Neuronal stem cell (in vitro differentiated cells): ENCODE measurements around the gene SLC6A3.
A peak's percentile ranks its signal among the peaks of the same experiment; 100 is the strongest.

Source experiments
- DNase-seq: peaks from one replicate; pipeline ENCODE4 v3.0.0-alpha.2; 2013; ENCODE audit warnings: low spot score
- H2AFZ ChIP-seq: one replicate; pipeline ENCODE4 v1.6.1; 2013; ENCODE audit warnings: mild to moderate bottlenecking, low read length, inconsistent platforms
- H2AK5ac ChIP-seq: 2 replicates; pipeline ENCODE4 v1.6.1; 2013; ENCODE audit warnings: low read depth, mild to moderate bottlenecking, inconsistent platforms, low read length, moderate library complexity, mixed read lengths
- H2BK120ac ChIP-seq: 2 replicates; pipeline ENCODE4 v1.6.1; 2013; ENCODE audit warnings: low read depth, mild to moderate bottlenecking, inconsistent platforms, low read length, moderate library complexity, mixed read lengths
- H2BK12ac ChIP-seq: one replicate; pipeline ENCODE4 v1.6.1; 2013; ENCODE audit warnings: low read length, inconsistent platforms
- H2BK15ac ChIP-seq: 2 replicates; pipeline ENCODE4 v1.6.1; 2013; ENCODE audit warnings: mild to moderate bottlenecking, low read length, inconsistent platforms, mixed read lengths
- H2BK5ac ChIP-seq: one replicate; pipeline ENCODE4 v1.6.1; 2013; ENCODE audit warnings: inconsistent platforms, mild to moderate bottlenecking, low read length, moderate library complexity
- H3K14ac ChIP-seq: one replicate; pipeline ENCODE4 v1.6.1; 2013; ENCODE audit warnings: low read length, inconsistent platforms
- H3K18ac ChIP-seq: 2 replicates; pipeline ENCODE4 v1.6.1; 2013; ENCODE audit warnings: low read length, inconsistent platforms
- H3K23ac ChIP-seq: 2 replicates; pipeline ENCODE4 v1.6.1; 2013; ENCODE audit warnings: low read depth, mild to moderate bottlenecking, mixed read lengths, low read length, inconsistent platforms; ENCODE audit not compliant: poor library complexity
- H3K27ac ChIP-seq: replicated peaks from 3 replicates; pipeline ENCODE4 v1.5.1; 2013; ENCODE audit warnings: low read length, inconsistent platforms
- H3K27me3 ChIP-seq, 3 experiments: 2 replicates each; pipeline ENCODE4 v1.6.1; 2013; ENCODE audit warnings: low read length in 3 of 3, mild to moderate bottlenecking in 2 of 3, inconsistent platforms in 1 of 3, low read depth in 1 of 3, mixed read lengths in 1 of 3, moderate library complexity in 1 of 3; ENCODE audit not compliant: control insufficient read depth in 3 of 3, insufficient read depth in 3 of 3
- H3K36me3 ChIP-seq, 2 donors: replicated peaks in 1 of 2; 2 replicates each; pipeline ENCODE4 v1.6.1; 2013; ENCODE audit warnings: low read length in 2 of 2; ENCODE audit not compliant: control insufficient read depth in 2 of 2, insufficient read depth in 2 of 2
- H3K4ac ChIP-seq: 2 replicates; pipeline ENCODE4 v1.6.1; 2013; ENCODE audit warnings: inconsistent platforms, mild to moderate bottlenecking, low read length, moderate library complexity
- H3K4me1 ChIP-seq, 2 donors: 1 replicate in 1 of 2; 2 replicates in 1 of 2; pipeline ENCODE4 v1.6.1; 2013; ENCODE audit warnings: low read length in 2 of 2, low read depth in 1 of 2; ENCODE audit not compliant: control insufficient read depth in 2 of 2, insufficient read depth in 1 of 2
- H3K4me2 ChIP-seq: one replicate; pipeline ENCODE4 v1.6.1; 2013; ENCODE audit warnings: mild to moderate bottlenecking, low read length, inconsistent platforms; ENCODE audit not compliant: insufficient read depth, poor library complexity, severe bottlenecking
- H3K4me3 ChIP-seq, 2 donors: 2 replicates each; pipeline ENCODE4 v1.5.1; 2013; ENCODE audit warnings: low read length in 2 of 2, mild to moderate bottlenecking in 2 of 2, inconsistent platforms in 1 of 2, moderate library complexity in 1 of 2
- H3K79me1 ChIP-seq: one replicate; pipeline ENCODE4 v1.6.1; 2013; ENCODE audit warnings: low read depth, mild to moderate bottlenecking, inconsistent platforms, low read length, moderate library complexity
- H3K9ac ChIP-seq: one replicate; pipeline ENCODE4 v1.6.1; 2013; ENCODE audit warnings: mild to moderate bottlenecking, low read depth, low read length, inconsistent platforms; ENCODE audit not compliant: poor library complexity
- H3K9me3 ChIP-seq, 2 donors: replicated peaks in 1 of 2; 2 replicates each; pipeline versions ENCODE3 to v1.6.1; 2013; ENCODE audit warnings: low read length in 2 of 2, mild to moderate bottlenecking in 2 of 2, inconsistent platforms in 1 of 2, low read depth in 1 of 2, mixed read lengths in 1 of 2, moderate library complexity in 1 of 2; ENCODE audit not compliant: control insufficient read depth in 2 of 2, insufficient read depth in 1 of 2
- H4K8ac ChIP-seq: one replicate; pipeline ENCODE4 v1.6.1; 2013; ENCODE audit warnings: low read depth, mild to moderate bottlenecking, inconsistent platforms, low read length, moderate library complexity
- H4K91ac ChIP-seq: one replicate; pipeline ENCODE4 v1.6.1; 2013; ENCODE audit warnings: low read length, low read depth, mild to moderate bottlenecking, inconsistent platforms; ENCODE audit not compliant: poor library complexity
- WGBS, 2 donors: extraction: QIAGEN DNeasy Blood & Tissue Kit; methylation state at CpG; one replicate each; pipeline ENCODE4 v1.1.7; 2013; ENCODE audit warnings: missing lambda C conversion rate in 2 of 2, mixed read lengths in 1 of 2; ENCODE audit not compliant: insufficient read length in 2 of 2, insufficient replicate concordance in 1 of 2; ENCODE audit errors: extremely low coverage in 2 of 2; 5-methylcytosine and 5-hydroxymethylcytosine counted together

SLC6A3 gene

GRCh38 chr5:1432296-1432695 lies 12.9 kb downstream of the SLC6A3 start:
- no CpG with 5 or more reads among the region's 15 CpGs for WGBS, 2 donors
- Histone ChIP-seq H3K4me3 (no peak overlapping the region), H2AK5ac (no peak overlapping the region), H2AFZ (no peak overlapping the region), H2BK15ac (no peak overlapping the region), H3K18ac (no peak overlapping the region), H3K9ac (no peak overlapping the region), H2BK5ac (no peak overlapping the region), H3K23ac (no peak overlapping the region), H3K4me1 (no peaks in the 10 kb centered on the region), H3K4me2 (no peak overlapping the region), H3K14ac (no peak overlapping the region), H4K8ac (no peak overlapping the region), H3K9me3 (peaks cover 21 to 26% of the 10 kb centered on the region in 2 donors), H4K91ac (no peak overlapping the region), H3K27ac (no peak overlapping the region), H2BK12ac (no peak overlapping the region), H2BK120ac (no peak overlapping the region), H3K27me3 (peaks cover 0 to 15% (median 0%) of the 10 kb centered on the region in 3 experiments), H3K36me3 (no peaks in the 10 kb centered on the region), H3K79me1 (no peaks in the 10 kb centered on the region), H3K4ac (no peak overlapping the region)
- no peak for DNase-seq

- no peak overlapping the region for H2BK120ac ChIP-seq
- H3K4me1 ChIP-seq, result no peaks in the 10 kb centered on the region
- H3K27ac ChIP-seq, result no peak overlapping the region
- H2BK15ac ChIP-seq, result no peak overlapping the region
- H3K18ac ChIP-seq, result no peak overlapping the region
- no CpG with 5 or more reads among the region's 8 CpGs for WGBS, 2 donors
- H3K4me2 ChIP-seq, result no peak overlapping the region
- no peaks in the 10 kb centered on the region for H3K79me1 ChIP-seq
- H3K9ac ChIP-seq, result no peak overlapping the region
- H4K91ac ChIP-seq, result no peak overlapping the region
- H3K23ac ChIP-seq, result no peak overlapping the region
- no peaks in the 10 kb centered on the region for H3K36me3 ChIP-seq
- no peak overlapping the region for H4K8ac ChIP-seq
- H3K9me3 ChIP-seq, result peaks cover 21 to 26% of the 10 kb centered on the region in 2 donors
- H2AFZ ChIP-seq, result no peak overlapping the region
- H3K4me3 ChIP-seq, result no peak overlapping the region
- H3K27me3 ChIP-seq, result peaks cover 0 to 15% (median 0%) of the 10 kb centered on the region in 3 experiments
- no peak for DNase-seq
- no peak overlapping the region for H2BK12ac ChIP-seq
- no peak overlapping the region for H3K4ac ChIP-seq
- H3K14ac ChIP-seq, result no peak overlapping the region
- no peak overlapping the region for H2BK5ac ChIP-seq
- no peak overlapping the region for H2AK5ac ChIP-seq
Observed at GRCh38 chr5:1431896-1432295, 13.3 kb downstream of the SLC6A3 start.

- H2AK5ac ChIP-seq, result no peak overlapping the region
- H3K18ac ChIP-seq, result no peak overlapping the region
- no peak overlapping the region for H2BK15ac ChIP-seq
- no peak overlapping the region for H2BK5ac ChIP-seq
- no peak overlapping the region for H3K4me3 ChIP-seq
- H3K9me3 ChIP-seq, result peaks cover 21 to 26% of the 10 kb centered on the region in 2 donors
- peak overlapping the region; percentile 39 for H3K23ac ChIP-seq
- no peaks in the 10 kb centered on the region for H3K4me1 ChIP-seq
- no peak for DNase-seq
- no peak overlapping the region for H2BK12ac ChIP-seq
- H3K27ac ChIP-seq, result no peak overlapping the region
- WGBS, 2 donors, result no CpG with 5 or more reads among the region's 33 CpGs
- peak overlapping the region; percentile 35 for H3K9ac ChIP-seq
- H4K8ac ChIP-seq, result peak overlapping the region; percentile 48
- H3K4ac ChIP-seq, result no peak overlapping the region
- no peak overlapping the region for H2AFZ ChIP-seq
- no peak overlapping the region for H3K14ac ChIP-seq
- no peaks in the 10 kb centered on the region for H3K79me1 ChIP-seq
- no peak overlapping the region for H2BK120ac ChIP-seq
- peaks cover 0 to 15% (median 0%) of the 10 kb centered on the region in 3 experiments for H3K27me3 ChIP-seq
- no peak overlapping the region for H4K91ac ChIP-seq
- no peaks in the 10 kb centered on the region for H3K36me3 ChIP-seq
- no peak overlapping the region for H3K4me2 ChIP-seq
Observed at GRCh38 chr5:1431021-1431811, 14.0 kb downstream of the SLC6A3 start.

GRCh38 chr5:1430121-1430795 lies 15.0 kb downstream of the SLC6A3 start:
- H2BK12ac ChIP-seq, result no peak overlapping the region
- H3K4me2 ChIP-seq, result no peak overlapping the region
- H2AFZ ChIP-seq, result no peak overlapping the region
- no peak overlapping the region for H3K9ac ChIP-seq
- no peak overlapping the region for H3K4me3 ChIP-seq
- no peak overlapping the region for H4K91ac ChIP-seq
- H2BK15ac ChIP-seq, result no peak overlapping the region
- H3K9me3 ChIP-seq, result peaks cover 21 to 26% of the 10 kb centered on the region in 2 donors
- H3K27ac ChIP-seq, result no peak overlapping the region
- no peak overlapping the region for H3K23ac ChIP-seq
- no peaks in the 10 kb centered on the region for H3K36me3 ChIP-seq
- H2BK5ac ChIP-seq, result no peak overlapping the region
- no peak overlapping the region for H3K14ac ChIP-seq
- no peak overlapping the region for H3K18ac ChIP-seq
- H4K8ac ChIP-seq, result no peak overlapping the region
- no peaks in the 10 kb centered on the region for H3K79me1 ChIP-seq
- H3K27me3 ChIP-seq, result peaks cover 0 to 15% (median 0%) of the 10 kb centered on the region in 3 experiments
- H2BK120ac ChIP-seq, result no peak overlapping the region
- WGBS, 2 donors, result no CpG with 5 or more reads among the region's 26 CpGs
- H3K4ac ChIP-seq, result no peak overlapping the region
- no peaks in the 10 kb centered on the region for H3K4me1 ChIP-seq
- no peak for DNase-seq
- no peak overlapping the region for H2AK5ac ChIP-seq
